DND-41 (cell line): Measurements from ENCODE around the gene DGKB.

ENCODE experiments used
- ATAC-seq: fragments of 200-7000 bp; cut with Tn5 transposase; 3 replicates; pipeline ENCODE4 v1.9.1; 2021; ENCODE audit warnings: low read depth; ENCODE audit not compliant: insufficient read depth
- DNase-seq: peaks from one replicate; pipeline ENCODE4 v3.0.0-alpha.2; 2020
- H2AFZ ChIP-seq: 2 replicates; pipeline ENCODE4 v1.6.0; 2012; ENCODE audit warnings: low read depth, low read length
- H3K27ac ChIP-seq: 2 replicates; pipeline ENCODE4 v1.5.1; 2012; ENCODE audit warnings: low read length, inconsistent platforms
- H3K27me3 ChIP-seq: fragments of 200-600 bp; sonication (generic); 2 replicates; pipeline ENCODE4 v1.6.0; 2012; ENCODE audit warnings: low read length, mild to moderate bottlenecking, inconsistent platforms; ENCODE audit not compliant: insufficient read depth, poor library complexity
- H3K36me3 ChIP-seq: 2 replicates; pipeline ENCODE4 v1.5.1; 2012; ENCODE audit warnings: low read length, inconsistent platforms; ENCODE audit not compliant: insufficient read depth
- H3K4me1 ChIP-seq: 2 replicates; pipeline ENCODE4 v1.5.1; 2012; ENCODE audit warnings: mild to moderate bottlenecking, low read length; ENCODE audit not compliant: insufficient read depth
- H3K4me2 ChIP-seq: 2 replicates; pipeline ENCODE4 v1.6.0; 2012; ENCODE audit warnings: mild to moderate bottlenecking, moderate library complexity, low read length, inconsistent platforms; ENCODE audit not compliant: insufficient read depth
- H3K4me3 ChIP-seq, 2 experiments: fragments of 200-600 bp in 1 of 2; shearing (Covaris generic) in 1 of 2; 2 replicates each; pipeline ENCODE4 v1.5.1; 2012 to 2016; ENCODE audit warnings: inconsistent platforms in 2 of 2, low read length in 2 of 2, mild to moderate bottlenecking in 2 of 2, low read depth in 1 of 2, moderate library complexity in 1 of 2
- H3K79me2 ChIP-seq: 2 replicates; pipeline ENCODE4 v1.6.0; 2012; ENCODE audit warnings: low read length, inconsistent platforms; ENCODE audit not compliant: insufficient read depth
- H3K9ac ChIP-seq: 2 replicates; pipeline ENCODE4 v1.6.0; 2012; ENCODE audit warnings: low read depth, mild to moderate bottlenecking, inconsistent platforms, low read length, moderate library complexity
- H3K9me3 ChIP-seq: 2 replicates; pipeline ENCODE4 v1.5.1; 2012; ENCODE audit warnings: low read length, moderate library complexity, mild to moderate bottlenecking, inconsistent platforms; ENCODE audit not compliant: insufficient read depth, severe bottlenecking
- H4K20me1 ChIP-seq: 2 replicates; pipeline ENCODE4 v1.6.0; 2012; ENCODE audit warnings: low read length; ENCODE audit not compliant: insufficient read depth
- EZH2 ChIP-seq: IDR thresholded peaks from 3 replicates; pipeline ENCODE4 v1.6.1; 2012; ENCODE audit warnings: borderline replicate concordance, low read depth, mild to moderate bottlenecking, moderate library complexity, low read length, inconsistent platforms; ENCODE audit not compliant: severe bottlenecking
- TF ChIP-seq, protein P1 (sequence below): IDR thresholded peaks from 2 replicates; pipeline ENCODE4 v1.5.1; 2012; ENCODE audit warnings: borderline replicate concordance, low read length, moderate library complexity, mild to moderate bottlenecking; ENCODE audit not compliant: poor library complexity, severe bottlenecking; ENCODE audit errors: extremely low read depth

The DGKB gene

DNA sequence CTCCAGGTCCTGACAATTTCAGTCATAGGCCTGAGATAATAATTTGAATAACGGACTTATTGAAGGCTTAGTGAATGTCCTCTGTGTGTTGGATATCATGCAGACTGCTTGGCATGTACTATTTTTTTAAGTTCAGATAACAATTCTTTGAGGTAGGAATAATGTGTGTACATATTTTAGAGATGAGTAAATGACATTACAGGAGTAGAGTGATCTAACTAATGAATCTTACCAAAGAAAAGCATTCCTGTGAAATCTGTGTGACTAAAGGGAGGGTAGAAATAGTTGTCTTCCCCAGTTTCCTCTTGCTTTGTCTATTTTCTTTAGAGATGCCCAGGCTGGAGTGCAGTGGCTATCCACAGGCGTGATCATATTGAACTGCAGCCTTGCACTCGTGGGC lies 521.2 kb downstream of the DGKB start:
- TF ChIP-seq, protein P1, sequence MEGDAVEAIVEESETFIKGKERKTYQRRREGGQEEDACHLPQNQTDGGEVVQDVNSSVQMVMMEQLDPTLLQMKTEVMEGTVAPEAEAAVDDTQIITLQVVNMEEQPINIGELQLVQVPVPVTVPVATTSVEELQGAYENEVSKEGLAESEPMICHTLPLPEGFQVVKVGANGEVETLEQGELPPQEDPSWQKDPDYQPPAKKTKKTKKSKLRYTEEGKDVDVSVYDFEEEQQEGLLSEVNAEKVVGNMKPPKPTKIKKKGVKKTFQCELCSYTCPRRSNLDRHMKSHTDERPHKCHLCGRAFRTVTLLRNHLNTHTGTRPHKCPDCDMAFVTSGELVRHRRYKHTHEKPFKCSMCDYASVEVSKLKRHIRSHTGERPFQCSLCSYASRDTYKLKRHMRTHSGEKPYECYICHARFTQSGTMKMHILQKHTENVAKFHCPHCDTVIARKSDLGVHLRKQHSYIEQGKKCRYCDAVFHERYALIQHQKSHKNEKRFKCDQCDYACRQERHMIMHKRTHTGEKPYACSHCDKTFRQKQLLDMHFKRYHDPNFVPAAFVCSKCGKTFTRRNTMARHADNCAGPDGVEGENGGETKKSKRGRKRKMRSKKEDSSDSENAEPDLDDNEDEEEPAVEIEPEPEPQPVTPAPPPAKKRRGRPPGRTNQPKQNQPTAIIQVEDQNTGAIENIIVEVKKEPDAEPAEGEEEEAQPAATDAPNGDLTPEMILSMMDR, result no peak
- TF ChIP-seq EZH2, result no peak
- no peak overlapping the region for H3K27ac ChIP-seq
- H4K20me1 ChIP-seq, result no peaks in the 10 kb centered on the region
- H3K4me1 ChIP-seq, result no peaks in the 10 kb centered on the region
- no peaks in the 10 kb centered on the region for H3K27me3 ChIP-seq
- DNase-seq, result no peak
- no peaks in the 10 kb centered on the region for H3K36me3 ChIP-seq
- H3K4me2 ChIP-seq, result no peak overlapping the region
- no peaks in the 10 kb centered on the region for H3K79me2 ChIP-seq
- ATAC-seq, result no peak
- H2AFZ ChIP-seq, result no peak overlapping the region
- H3K4me3 ChIP-seq, result no peak overlapping the region
- no peak overlapping the region for H3K9ac ChIP-seq
- H3K9me3 ChIP-seq, result no peaks in the 10 kb centered on the region

DNA sequence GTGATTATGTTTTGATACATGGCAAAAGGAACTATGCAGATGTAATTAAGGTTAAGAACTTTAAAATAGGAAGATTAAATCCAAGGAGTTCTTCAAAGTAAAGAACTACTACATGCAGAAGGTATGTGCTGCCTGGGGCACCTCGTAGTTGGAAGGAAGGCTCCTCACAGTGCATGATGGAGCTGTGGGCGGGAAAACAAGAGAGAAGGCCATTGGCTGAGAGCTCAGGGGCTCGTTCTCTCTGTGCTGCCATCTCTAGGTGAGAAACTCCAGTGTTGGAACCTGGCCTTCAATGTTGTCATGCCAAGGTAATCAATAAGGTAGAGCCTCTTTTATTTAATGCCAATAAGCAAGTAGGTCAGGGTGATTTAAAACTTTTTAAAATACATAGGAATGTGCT lies 521.7 kb downstream of the DGKB start:
- Histone ChIP-seq H3K4me1 (no peaks in the 10 kb centered on the region), H3K9ac (no peak overlapping the region), H3K27me3 (no peaks in the 10 kb centered on the region), H3K79me2 (no peaks in the 10 kb centered on the region), H3K9me3 (no peaks in the 10 kb centered on the region), H3K4me3 (no peak overlapping the region), H3K27ac (no peak overlapping the region), H2AFZ (no peak overlapping the region), H3K4me2 (no peak overlapping the region), H3K36me3 (no peaks in the 10 kb centered on the region), H4K20me1 (no peaks in the 10 kb centered on the region)
- no peak for DNase-seq
- no peak for ATAC-seq
- no peak for TF ChIP-seq EZH2
- TF ChIP-seq, protein P1, result no peak

DNA sequence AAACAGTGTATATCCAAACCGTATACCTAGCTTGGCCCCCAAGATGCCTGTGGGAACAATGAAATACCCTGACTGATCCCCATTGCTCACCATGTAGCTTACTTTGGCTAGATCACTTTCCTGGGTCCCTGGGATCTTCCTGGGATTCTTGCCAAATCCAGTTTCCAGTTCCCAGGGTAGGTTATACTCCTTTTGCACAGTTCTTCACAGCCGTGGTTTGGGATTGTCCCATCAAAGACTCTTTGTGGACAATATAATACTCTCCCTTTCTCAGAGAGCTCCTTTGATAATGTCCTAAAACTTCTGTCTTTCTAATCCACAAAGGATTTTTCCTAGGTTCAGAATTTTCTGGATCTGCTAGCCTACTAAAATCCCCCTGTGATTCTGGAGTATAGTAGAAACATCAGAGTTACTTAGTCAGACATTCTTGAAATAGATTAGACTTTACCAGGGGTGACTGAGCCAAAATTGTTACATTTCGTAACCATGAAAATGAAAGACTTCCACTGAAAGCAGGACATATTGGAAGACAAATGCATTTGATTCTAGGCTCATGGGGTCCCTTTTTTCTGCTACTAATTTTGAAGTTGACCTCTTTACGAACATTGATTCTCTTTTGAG lies 524.8 kb downstream of the DGKB start:
- no peaks in the 10 kb centered on the region for H3K9me3 ChIP-seq
- no peak overlapping the region for H3K4me3 ChIP-seq
- no peak overlapping the region for H3K27ac ChIP-seq
- no peaks in the 10 kb centered on the region for H3K27me3 ChIP-seq
- H4K20me1 ChIP-seq, result no peaks in the 10 kb centered on the region
- H3K4me2 ChIP-seq, result no peak overlapping the region
- H3K36me3 ChIP-seq, result no peaks in the 10 kb centered on the region
- no peak overlapping the region for H3K9ac ChIP-seq
- H3K4me1 ChIP-seq, result no peaks in the 10 kb centered on the region
- H2AFZ ChIP-seq, result no peak overlapping the region
- no peaks in the 10 kb centered on the region for H3K79me2 ChIP-seq
- no peak for DNase-seq
- no peak for ATAC-seq
- TF ChIP-seq, protein P1, result no peak
- TF ChIP-seq EZH2, result no peak
